Measurements from ENCODE around the gene ARHGAP26.

ARHGAP26 gene

DNA sequence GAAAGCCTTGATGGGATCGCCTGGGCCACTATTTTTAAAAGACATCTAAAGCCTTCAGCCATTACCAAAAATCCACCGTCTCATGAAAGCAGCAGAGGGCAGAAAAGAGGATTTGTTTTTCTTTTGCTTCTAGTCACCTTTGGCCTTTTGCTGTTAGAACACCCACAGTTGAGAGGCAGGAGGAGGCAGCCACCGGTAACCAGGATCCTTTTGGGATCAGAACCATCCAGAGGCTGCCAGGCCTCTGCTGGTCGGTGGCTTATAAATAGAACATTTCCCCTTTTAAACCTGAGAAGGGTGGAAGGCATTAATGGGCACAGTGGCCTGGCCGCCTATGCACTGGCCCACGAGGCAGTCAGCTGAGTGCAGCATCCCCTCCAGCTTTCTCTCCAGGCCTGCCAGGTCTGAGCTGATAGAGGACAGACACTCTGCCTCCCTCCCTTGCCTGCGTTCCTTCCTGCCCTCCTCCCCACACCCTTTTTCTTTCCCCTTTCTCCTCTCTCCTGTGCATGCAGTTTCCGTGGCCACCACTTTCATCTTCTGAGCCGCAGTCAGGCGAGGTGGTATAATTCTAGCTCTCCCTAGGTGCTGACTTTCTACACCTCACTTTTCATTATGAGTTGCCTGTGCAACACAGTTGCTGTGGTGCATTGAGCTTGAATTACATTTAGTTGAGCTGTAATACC is 253.4 kb downstream of the ARHGAP26 start:
- DNase-seq: no peak

DNA sequence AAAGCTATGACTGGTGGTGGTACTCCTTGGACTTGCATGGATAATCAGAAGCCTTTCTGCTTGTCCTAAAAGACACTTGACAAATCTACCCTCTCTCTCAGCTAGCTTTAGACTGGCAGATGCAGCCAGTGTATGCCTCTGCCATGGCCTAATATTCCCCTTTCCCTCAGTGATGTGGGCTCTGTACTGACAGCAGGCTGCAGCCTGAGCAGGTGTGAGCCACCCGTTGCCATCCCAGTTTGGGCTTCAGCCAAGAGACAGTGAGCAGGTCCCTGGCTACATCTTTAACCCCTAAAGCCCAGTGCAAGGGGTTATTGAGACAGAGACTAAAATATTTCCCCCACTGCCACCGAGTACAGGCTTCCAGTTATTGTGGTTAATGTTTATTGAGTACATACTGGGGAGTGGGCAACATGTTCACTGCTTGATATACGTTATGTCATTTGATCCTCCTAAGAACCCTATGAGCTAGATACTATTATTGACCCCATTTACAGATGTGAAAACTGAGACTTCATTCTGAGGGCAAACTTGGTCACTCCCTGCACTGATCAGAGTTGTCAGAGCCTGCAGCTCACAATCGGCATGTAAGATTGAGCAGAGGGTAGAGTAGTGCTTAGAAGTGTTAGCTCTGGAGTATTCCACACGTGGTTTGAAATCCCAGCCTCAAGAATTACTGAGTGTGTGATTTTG is 254.2 kb downstream of the ARHGAP26 start:
- DNase-seq: no peak

DNA sequence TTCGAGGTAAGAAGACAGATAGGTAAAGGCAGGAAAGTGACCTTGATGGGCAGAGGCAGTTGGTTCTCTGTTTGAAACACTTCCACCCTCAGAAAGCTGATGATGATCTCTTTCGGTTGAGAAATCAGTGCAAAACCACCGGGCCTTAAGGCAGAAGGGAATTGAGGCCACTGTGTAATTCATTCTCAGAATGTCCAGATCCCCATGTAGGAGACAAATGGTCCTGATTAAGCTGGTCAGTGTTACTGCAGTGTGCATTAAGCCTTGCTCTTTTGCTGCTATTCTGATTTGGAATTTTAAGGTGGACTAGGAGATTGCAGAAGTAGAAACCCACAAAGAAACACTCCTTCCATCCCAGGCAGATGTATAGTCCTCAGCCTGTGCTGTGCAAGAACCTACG is 255.2 kb downstream of the ARHGAP26 start:
- DNase-seq: no peak

DNA sequence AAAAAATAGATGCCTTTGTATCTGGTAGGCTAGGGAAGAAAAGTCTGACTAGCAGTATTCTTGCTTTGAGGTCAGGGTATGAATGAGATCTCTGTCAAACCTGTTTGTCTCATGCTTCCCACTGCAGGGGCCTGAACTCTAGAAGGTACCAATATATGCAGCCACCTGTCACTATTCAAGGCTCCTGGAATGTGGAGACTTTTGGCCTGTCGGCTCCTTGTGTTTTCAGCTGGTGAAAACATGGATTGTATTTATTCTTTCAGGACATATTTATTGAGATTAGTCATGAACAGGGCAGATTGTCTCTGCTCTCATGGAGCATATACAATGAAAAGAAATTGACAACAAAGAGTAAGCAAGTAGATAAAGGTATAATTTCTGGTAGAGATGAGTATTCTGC is 255.8 kb downstream of the ARHGAP26 start:
- DNase-seq: no peak

GRCh38 chr5:143026380-143026779 is 256.2 kb downstream of the ARHGAP26 start:
- no peak for DNase-seq

GRCh38 chr5:143029293-143029692 is 259.1 kb downstream of the ARHGAP26 start:
- DNase-seq: no peak

- DNase-seq: peak in 1 of 2 experiments; percentile 33
These were observed 260.2 kb downstream of the ARHGAP26 start for GRCh38 chr5:143030349-143030748.

- DNase-seq: no peak
These were observed 261.8 kb downstream of the ARHGAP26 start for GRCh38 chr5:143031781-143032580.

- DNase-seq: no peak
These were observed 262.3 kb downstream of the ARHGAP26 start for GRCh38 chr5:143032581-143032836.

DNA sequence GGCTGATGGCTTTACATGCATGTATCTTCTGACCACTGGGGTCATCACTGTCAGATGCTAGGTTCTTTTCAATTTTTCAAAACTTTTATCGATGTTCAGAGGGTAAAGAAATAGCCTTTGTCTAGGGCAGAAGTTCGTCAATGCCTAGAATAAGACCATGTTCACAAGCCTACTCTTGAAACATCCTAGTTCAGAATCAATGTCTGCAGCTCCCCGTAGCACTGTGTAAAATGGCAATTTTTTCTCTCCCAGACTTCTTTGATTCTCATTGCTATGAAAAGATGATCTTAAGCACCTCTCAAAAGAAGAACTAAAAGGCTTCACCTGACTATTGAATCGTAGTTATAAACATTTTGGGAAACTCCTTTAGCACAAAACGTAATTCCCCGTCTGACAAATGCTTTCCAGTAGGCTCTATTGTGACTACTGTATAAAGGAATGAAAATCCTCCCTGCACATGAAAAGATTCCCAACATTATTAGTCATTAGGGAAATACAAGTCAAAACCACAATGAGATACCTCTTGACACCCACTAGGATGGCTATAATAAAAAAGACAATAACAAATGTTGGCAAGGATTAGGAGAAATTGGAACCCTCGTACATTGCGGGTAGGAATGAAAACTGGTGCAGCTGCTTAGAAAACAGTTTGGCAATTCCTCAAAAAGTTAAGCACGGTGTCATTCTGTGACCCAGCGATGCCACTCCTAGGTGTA is 263.5 kb downstream of the ARHGAP26 start:
- DNase-seq: no peak

DNA sequence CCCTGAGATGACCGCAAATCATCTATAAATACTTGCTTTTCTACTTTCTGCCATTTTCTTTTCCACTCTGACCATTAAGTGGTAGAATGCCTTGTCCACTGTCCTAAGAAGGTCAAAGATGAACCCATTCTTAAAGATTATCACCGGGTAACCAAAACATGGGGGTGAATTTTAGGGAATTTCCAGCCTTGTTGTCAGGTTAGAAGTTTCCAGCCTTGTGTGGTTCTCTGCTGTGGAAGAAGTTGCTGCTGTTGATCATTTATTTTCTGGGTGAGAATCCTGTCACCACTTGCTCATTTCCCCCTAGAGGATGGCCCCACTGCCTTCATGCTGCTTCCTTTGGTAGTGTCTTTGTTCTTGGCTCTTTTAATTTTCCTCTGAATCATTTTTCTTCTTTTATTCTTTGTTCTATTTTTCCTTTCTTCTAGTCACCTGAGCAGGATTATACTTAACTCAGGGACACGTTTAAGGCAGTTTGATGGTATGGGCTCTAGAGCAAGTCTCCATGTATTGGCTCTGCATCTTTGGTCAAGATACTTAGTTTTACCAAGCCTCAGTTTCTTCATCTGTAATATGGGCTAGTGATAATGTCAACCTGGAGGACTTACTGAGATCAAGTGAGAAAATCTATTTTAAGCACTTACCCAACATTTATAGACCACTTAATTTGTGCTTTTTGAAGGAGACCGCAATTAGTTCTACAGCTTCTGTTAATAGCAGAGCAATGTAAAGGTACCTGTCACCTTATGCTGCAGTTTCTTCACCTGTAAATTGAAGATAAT is 266.2 kb downstream of the ARHGAP26 start:
- peak in 1 of 2 experiments; percentile 21 for DNase-seq

GRCh38 chr5:143037071-143037470 is 266.9 kb downstream of the ARHGAP26 start:
- DNase-seq: peak in 1 of 2 experiments; percentile 11

DNA sequence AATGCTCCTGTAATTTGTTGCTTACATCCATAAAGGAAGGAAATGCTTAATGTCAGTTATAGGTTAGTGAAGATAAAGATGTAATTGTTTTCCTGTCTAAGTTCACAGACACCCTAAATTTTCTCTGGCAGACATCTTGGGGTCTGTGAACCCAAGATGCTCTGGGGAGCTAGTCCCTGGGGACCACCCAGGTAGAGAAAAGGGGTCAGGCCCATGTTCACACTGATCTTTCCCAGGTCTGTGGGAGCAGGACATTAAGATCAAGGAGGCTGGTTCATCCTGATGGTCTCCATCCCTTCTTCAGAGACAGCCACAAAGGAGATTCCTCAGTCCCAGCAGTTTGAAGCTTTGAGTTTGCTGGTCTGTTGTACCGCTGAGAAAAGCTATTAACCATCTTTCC is 267.5 kb downstream of the ARHGAP26 start:
- DNase-seq: no peak

DNA sequence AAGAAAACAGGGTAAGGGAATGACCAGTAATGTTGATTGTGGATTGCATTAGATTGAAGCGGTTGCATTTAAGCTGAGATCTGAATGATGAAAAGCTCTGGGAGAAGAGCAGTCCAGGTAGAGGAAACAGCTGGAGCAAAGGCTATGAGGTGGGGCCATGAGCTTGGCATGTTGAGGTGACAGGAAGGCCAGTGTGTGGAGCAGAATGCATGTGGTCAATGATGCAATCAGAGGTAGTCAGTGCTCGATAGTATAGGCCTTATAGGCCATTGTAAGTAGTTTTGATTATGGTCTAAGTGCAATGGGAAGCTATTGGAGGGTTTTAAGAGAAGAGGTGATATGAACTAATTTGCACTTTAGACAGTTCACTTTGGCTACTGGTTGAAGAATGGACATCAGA is 270.4 kb downstream of the ARHGAP26 start:
- no peak for DNase-seq

DNA sequence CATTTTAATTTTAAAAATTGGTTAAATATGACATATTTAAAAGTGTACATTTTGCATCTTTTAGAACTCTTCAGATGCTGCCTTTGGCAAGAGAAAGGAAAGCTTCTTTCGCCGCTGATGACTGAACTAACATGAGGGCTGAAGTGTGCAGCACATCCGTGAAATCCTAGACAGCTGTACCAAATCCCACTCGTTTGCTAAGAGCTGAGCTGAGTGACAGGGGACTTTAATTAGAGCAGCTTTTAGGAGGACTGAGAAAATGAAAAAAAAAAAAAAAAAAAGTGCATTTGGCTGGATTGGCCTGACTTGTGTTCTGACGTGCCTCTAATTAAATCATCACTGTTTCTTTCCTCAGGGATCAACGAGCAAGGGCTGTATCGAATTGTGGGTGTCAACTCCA is 271.3 kb downstream of the ARHGAP26 start:
- DNase-seq: no peak

- no peak for DNase-seq
These were observed 272.0 kb downstream of the ARHGAP26 start for GRCh38 chr5:143041972-143042770.

- no peak for DNase-seq
These were observed 274.1 kb downstream of the ARHGAP26 start for GRCh38 chr5:143044265-143044664.

- DNase-seq: no peak
These were observed 274.9 kb downstream of the ARHGAP26 start for GRCh38 chr5:143045062-143045461.

DNA sequence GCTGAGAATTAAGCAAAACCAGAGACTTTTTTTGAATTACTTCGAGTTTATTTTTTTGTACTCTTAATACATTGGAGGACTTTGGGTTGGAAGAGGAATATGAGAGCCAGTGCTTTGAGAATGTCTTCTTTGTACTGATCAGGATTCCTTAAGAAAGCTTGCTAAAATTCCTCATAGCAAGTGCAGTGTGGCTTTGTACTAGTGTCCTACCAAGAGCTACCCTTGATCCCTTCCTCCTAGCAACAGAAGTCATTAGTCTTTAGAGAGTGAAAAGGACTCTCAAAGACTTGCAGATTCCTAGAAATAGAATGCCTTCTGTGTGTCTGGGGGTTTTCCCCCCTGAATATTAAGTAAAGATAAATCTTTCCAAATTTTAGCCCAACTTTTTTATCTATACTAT is 276.1 kb downstream of the ARHGAP26 start:
- no peak for DNase-seq

- DNase-seq: no peak
These were observed 276.9 kb downstream of the ARHGAP26 start for GRCh38 chr5:143047091-143047490.

- DNase-seq: no peak
These were observed 280.0 kb downstream of the ARHGAP26 start for GRCh38 chr5:143050183-143050582.
